ENCODE data around the gene ADORA2B.
A peak's percentile ranks its signal among the peaks of the same experiment; 100 is the strongest.
"Not testable (repeated sequence)": the region's sequence is repeated elsewhere in the genome, so short reads cannot be mapped to it uniquely, and the experiment has no call there.

Gene ADORA2B

GRCh38 chr17:15957206-15957605 lies 12.3 kb downstream of the ADORA2B start:
- DNase-seq = no peak

- DNase-seq = no peak
These were observed 12.8 kb downstream of the ADORA2B start for GRCh38 chr17:15957608-15958307.

- DNase-seq = no peak
These were observed 13.5 kb downstream of the ADORA2B start for GRCh38 chr17:15958484-15958854.

- DNase-seq = no peak
These were observed 18.8 kb downstream of the ADORA2B start for GRCh38 chr17:15963670-15964110.

- no peak for DNase-seq
These were observed 20.6 kb downstream of the ADORA2B start for GRCh38 chr17:15965528-15965927.

- DNase-seq = peak; percentile 23
These were observed 21.4 kb downstream of the ADORA2B start for GRCh38 chr17:15966183-15966878.

GRCh38 chr17:15966879-15967248 lies 21.9 kb downstream of the ADORA2B start:
- DNase-seq = peak; percentile 1

- no peak for DNase-seq
These were observed 22.9 kb downstream of the ADORA2B start for GRCh38 chr17:15967706-15968399.

- no peak for DNase-seq
These were observed 24.5 kb downstream of the ADORA2B start for GRCh38 chr17:15969463-15969862.

GRCh38 chr17:15970500-15970899 lies 25.6 kb downstream of the ADORA2B start:
- no peak for DNase-seq

GRCh38 chr17:15971098-15971678 lies 26.3 kb downstream of the ADORA2B start:
- DNase-seq = no peak

- no peak for DNase-seq
These were observed 27.0 kb downstream of the ADORA2B start for GRCh38 chr17:15971882-15972281.

- no peak for DNase-seq
These were observed 27.6 kb downstream of the ADORA2B start for GRCh38 chr17:15972497-15972951.

GRCh38 chr17:15973016-15973415 lies 28.1 kb downstream of the ADORA2B start:
- no peak for DNase-seq

- no peak for DNase-seq
These were observed 28.9 kb downstream of the ADORA2B start for GRCh38 chr17:15973834-15974233.

- no peak for DNase-seq
These were observed 33.0 kb downstream of the ADORA2B start for GRCh38 chr17:15977894-15978293.

- no peak for DNase-seq
These were observed 33.7 kb downstream of the ADORA2B start for GRCh38 chr17:15978606-15979005.

GRCh38 chr17:15979013-15979412 lies 34.1 kb downstream of the ADORA2B start:
- not testable (repeated sequence) for DNase-seq

- DNase-seq = no peak
These were observed 36.3 kb downstream of the ADORA2B start for GRCh38 chr17:15981208-15981607.

GRCh38 chr17:15981646-15982580 lies 37.0 kb downstream of the ADORA2B start:
- no peak for DNase-seq

GRCh38 chr17:15996322-15996721 lies 51.4 kb downstream of the ADORA2B start:
- DNase-seq = no peak

- DNase-seq = no peak
These were observed 53.2 kb downstream of the ADORA2B start for GRCh38 chr17:15998031-15998562.
